ENCODE measurements around the gene PDSS2.

The PDSS2 gene

DNA sequence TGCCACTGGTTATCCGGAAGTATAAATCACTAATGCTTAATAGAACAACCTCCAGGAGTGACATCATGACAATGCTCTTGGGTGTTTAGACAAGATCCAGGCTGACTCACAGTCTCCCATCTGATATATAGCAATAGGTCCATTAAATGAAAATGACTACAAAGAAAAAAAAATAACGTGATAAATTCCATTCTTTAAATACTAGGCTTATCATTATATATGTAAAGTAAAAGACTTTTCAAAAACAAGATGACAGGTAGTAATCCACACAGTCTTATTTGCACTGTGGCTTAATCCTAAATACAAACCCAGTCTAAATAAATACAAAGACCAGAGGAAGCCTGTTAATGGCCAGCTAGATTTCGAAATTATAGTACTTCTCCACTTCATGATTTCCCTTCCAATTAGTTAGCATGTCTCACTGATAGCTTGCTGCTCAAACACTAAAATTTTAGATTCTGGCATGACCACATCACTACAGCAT is 195.0 kb downstream of the PDSS2 start:
- peak; percentile 78 for DNase-seq

DNA sequence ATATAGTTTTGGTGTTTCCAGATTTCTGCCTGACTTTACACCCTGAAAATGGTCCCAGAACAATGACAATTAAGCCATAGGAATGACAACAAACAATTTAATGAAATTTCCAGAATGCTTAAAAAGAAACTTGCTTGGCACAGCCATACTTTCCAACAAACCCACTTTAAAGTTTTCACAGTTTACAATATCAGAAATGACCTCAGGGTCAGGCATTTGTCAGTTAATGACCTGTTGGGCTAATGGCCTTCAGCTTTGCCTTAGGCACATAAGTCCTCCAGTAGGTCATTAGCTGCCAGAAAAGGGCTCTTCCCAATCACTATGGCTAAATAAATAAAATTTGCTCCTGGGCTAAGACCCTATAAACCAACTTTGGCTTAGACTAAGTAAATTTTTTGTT is 199.4 kb downstream of the PDSS2 start:
- DNase-seq, result no peak

DNA sequence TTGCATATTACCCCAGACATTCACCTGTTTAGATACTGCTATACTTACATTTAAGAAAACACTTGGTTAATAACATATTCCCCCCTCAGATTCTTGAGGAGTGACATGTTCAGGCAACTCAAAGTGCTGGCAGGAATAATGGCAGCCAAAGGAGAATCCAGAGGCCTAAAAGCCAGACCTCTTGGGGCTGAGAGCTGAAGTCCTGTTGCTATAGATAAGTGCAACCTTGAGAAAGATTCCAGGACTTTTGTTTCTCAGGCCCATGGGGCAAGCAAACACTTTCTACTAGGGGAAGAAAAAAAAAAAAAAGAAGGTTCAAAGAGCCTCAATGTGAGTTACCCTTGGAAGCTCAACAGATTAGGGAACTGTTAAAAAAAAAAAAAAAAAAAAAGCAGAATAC is 211.2 kb downstream of the PDSS2 start:
- DNase-seq, result no peak

DNA sequence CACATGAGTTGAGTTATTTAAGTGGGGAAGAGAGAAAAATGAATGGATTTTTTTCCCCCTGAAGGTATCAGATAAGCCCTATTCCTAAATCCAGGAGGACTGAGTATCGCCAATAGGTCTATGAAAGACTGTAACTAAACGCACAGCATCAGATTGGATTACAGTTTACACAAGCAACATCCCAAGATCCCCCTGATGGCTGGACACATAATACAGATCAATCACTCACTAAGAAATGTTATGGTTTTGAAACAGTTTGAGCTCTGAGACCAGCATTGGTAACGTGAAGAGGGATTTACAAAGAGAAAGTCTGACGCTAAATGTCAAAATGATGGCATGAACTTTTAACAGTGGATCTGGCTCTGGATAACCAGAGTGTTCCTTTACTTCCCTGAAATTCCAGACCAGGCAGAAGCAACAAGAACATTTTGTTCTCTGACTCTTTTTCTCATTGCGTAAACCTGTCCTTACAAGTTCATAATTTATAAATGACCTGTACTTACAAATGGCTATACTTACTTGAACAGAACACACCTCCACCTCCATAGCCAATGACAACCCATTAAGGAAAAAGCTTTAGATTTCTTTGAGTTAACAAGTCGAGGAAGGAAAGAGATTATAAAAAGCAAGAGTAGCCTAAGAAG is 212.3 kb downstream of the PDSS2 start:
- no peak for DNase-seq

DNA sequence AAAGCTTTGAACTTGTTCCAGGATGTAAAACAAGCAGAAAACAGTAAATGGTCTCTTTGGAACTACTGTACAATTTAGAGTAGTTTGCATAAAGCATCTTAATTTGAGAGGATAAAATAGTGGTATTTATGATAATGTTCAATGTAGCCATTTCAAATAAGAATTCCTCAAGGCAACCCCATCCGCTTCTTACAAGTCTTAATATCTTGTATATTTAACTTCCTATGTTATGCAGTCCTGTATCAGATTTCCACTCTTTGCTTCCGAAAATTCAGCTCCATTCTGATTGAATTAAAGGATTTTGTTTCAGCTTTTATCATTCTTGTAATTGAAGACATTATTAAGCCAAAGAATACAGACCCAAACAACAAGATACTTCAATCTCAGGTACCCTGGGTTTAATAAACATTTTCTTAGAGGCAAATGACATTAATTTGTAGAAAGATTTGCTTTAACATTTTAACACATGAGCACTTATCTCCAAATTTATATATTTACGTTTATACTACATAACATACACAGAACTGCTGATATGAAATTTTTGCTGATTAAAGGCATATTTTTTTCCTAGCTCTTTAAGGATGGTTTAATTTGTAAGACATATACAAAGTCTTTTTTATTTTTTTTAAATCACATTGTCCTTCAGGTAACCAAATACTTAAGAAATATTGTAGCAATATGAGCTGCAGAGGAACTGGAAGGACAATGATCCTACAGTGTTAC is 213.0 kb downstream of the PDSS2 start:
- DNase-seq, result no peak

DNA sequence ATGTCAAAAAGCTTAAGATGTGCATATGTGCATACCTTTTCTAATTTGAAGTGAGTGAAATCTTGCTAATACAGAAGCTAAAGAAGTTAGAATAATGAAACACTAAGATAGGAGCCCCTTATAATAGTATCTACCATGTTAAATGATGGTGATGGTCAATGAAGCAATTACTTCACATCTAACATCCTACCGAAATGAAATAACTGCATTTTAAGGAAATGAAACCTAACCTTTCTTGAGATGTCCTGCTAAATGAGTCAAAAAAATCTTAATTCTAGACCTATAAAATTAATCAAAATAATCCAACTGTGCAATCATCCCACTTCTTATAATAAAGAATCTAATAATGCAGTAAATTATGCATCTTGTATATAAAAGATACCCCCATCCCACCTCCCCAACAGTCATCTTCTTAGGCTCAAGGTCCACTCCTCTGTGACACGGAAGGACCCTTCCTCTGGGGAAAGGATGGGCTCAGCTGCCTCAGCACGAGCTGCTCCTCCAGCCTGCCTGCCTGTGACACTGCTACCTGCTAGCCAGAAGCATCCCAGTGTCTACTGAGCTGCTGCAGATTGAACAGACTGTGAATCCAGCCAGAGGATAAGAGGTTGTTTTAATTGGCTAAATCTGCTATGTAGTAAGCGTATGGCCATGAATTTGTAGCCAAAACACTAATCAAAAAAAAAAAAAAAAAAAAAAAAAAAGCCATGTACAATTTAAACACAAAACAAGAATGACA is 214.5 kb downstream of the PDSS2 start:
- DNase-seq, result no peak

DNA sequence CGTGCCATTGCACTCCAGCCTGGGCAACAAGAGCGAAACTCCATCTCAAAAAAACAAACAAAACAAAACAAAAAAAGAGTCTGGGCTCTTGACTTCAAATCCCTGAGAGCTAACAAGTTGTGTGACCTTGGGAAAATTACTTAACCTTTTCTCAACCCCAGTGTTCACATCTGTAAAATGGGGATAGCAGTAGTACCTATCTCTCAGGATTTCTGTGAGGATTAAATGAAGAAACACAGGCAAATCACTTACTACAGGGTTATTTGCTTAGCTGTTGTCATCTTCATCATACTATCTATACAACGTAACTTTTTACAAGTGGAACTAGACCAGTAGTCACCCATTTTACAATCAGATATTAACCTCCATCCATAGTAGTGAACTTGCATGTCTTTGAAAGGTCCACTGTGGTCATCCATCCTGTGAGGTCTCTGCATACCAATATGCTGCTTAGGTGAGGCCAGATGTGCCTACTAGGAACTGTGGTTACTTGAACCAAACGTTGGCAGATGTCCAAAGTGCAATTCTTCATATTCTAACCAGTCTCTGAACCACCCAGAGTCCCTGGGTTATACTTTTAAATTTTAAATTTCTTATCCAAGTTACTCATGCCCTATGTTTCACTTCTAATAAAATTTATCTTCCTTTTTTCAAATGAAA is 215.2 kb downstream of the PDSS2 start:
- DNase-seq, result peak; percentile 6

DNA sequence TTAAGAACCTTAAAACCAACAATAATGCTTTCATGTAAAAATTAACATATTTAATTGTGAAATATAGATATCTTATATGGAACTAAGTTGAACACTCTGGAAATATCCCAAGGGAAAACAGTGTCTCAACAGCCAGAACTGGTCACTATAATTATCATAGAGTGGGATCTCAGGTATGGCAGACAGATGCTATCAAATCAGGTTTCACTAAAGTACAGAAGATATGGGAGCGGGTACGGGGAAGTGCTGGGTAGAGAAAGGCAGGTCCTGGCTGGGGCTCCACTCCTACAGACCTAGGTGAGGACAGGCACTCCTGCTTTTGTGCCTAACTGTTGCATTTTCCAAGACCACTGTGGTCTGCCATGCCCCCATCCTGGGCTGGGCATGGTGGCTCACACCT is 215.9 kb downstream of the PDSS2 start:
- no peak for DNase-seq

DNA sequence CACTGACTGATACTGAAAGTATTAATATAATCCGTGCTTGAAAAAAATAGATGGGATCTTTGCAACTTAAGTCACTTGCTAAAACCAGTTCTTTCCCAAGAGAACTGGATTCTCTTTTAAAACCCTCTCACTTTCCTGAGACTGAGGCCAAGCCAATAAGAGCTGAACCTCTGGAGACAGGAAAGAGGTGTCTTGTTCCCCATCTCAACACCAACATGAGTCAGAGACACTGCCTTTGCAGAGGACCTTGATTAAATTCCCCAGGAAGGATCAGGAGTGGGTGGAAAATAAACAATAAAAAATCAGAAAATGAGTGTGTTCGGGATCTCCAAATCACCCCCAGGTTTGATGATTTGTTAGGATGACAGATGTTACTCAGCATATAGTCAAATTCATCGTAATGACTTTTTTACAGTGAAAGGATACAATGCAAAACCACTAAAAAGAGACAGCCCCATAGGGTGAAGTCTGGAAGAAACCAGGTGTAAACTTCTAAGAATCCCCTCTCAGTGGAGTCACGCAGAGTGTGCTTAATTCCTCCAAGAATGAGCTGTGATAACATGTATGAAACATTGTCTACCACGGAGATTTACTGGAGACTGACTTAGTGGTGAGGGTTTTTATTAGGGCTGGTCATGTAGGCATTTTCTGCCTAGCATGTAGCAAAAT is 221.2 kb downstream of the PDSS2 start:
- DNase-seq, result peak; percentile 31

DNA sequence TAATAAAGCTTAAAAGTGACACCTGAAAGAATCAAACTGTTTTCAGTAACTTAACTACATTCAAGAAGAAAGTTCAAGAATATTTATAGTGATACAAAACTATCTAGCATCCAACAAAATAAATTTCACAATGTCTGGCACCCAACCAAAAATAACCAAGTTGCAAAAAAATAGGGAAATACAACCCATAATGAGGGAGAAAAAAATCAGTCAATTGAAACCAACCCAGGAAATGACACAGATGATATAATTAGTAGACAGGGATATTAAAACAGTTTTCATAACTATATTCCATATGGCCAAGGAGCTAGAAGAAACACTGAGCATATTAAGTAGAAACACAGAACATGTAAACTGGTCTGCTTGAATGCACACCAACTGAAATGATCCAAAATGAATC is 223.9 kb downstream of the PDSS2 start:
- no peak for DNase-seq

DNA sequence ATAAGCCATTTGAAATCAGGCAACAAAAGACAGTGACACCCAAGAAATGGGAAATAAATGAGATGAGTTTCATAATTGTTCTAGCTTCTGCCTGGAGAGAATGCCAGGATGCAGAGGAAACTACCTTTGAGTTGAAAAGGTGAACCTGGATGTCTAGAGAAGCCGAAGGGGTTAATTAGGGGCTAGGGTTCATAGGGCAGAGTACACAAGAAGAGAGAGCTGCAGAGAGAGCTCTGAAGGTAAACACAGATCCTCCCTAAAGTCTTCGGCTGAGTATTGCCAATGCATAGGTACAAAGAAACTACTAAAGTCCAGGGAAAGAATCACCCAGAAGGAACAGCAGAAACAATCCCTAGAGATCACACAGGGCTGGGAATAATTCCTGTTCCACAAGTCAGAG is 224.4 kb downstream of the PDSS2 start:
- no peak for DNase-seq

DNA sequence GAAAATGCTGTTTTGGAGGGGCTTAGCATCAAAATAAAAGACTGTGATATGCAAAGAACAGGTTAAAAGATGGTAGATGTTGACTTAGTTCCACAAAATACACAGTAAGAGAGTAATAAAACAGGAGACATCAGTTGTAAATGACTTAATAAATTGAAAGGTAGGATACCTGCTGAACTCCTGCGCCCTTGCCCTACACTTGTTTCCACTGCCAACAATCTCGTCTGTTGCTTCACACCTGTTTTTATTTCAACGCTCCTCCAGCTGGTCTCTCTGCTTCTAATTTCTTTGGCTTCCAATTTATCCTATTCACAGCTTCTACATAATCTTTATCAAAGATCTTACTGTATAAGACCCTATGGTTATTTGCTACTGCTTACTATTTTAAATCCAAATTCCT is 228.1 kb downstream of the PDSS2 start:
- DNase-seq, result no peak

DNA sequence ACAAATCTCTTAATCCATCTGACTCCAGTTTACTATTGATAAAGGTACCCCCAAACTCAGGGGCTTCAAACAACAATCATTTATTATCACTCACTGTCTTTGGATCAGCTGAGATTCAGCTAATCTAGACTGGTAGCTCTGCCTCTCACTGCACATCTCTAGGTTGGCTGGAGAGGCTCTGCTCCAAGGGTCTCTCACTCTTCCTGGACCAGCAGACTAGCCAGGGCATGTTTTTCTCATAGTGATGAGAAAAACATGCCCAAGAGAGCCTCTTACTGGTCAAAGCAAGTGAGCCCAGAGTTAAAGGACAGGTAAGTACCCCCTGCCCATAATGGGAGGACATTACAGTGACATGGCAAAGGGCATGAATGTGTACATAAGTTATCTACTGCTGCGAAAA is 228.9 kb downstream of the PDSS2 start:
- no peak for DNase-seq

DNA sequence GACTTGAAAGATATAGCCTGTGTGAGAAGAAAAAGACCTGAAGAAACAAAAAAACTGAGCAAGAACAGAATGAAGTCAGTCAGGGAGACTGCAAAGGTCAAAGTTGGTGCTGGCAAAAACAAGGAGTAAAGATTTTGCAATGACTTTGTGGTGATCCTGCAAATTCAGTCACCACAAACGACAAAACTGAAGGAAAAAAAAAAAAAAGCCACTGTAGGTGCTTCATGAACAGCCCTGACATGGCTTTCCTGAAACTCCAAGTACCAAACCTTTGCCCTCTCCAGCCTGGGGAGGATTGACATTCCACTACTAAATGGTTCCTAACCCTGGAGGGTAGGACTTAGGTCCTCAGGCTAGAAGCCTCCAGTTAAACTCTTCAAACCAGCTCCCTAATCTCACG is 229.3 kb downstream of the PDSS2 start:
- no peak for DNase-seq

DNA sequence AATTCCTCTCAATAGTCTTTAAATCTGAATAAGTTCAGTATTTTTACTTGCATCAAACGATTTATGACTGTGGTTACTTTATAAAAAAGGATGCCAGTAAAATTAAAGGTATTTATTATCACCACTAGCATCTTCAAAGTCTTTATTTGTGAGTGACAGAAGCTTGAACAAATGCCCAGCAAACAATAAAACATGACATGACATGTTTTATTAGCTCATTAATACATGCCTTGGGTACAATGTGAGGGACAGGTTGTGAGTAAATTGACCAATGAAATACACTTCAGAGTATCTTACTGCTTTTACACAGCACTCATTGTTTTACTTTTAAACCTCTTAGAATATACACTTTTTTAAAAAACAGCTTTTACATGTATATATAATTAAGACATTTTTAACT is 230.6 kb downstream of the PDSS2 start:
- DNase-seq, result no peak

DNA sequence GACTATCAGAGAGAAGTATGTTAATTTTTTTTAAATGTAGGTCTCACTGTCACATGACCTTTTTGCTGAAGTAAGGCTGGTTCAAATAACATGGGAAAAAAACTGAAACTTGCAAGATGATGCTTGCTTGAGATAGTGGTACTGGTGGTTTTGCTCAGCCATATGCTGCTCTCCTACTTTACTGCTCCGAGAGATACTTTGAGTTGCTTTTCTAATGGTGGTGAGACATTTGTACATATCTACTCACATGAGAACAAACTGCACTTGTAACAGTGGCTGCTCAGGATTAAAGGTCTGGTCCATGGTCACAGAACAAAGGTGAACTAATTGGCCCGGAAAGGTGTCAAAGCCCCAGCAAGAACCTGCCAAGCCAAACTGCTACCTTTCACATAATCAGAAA is 237.8 kb downstream of the PDSS2 start:
- no peak for DNase-seq

DNA sequence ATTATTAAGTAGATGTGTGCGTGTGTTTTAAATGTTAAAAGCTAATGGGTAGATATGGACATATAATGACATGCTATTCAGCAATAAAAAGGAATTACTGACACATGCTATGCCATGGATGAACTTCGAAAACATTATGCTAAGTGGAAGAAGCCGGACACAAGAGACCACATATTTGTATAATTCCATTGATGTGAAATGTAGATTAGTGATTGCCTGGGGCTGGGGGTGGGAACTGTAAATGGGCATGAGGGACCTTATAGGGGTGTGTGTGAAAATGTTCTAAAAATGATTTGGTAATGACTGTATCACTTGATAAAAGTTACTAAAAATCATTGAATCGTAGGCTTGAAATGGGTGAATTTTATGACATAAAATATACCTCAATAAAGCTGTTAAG is 239.5 kb downstream of the PDSS2 start:
- no peak for DNase-seq

DNA sequence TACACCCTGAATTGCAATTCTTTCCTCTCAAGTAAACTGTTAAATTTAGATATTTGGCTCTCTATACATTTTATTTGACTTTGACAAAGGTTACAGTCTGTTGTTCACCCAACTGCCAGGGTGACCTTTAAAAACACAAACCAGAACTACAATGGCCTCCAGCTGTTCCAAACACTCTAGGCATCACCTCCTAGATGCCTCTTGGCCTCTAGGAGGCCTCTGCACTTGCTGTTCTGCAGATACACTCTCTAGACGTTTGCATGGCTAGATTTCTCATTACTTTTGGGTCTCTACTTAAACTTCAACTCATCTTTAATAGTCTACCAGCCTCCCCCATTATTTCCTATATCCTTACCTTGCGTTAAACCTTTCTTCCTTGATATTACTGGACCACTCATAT is 241.2 kb downstream of the PDSS2 start:
- DNase-seq, result no peak

DNA sequence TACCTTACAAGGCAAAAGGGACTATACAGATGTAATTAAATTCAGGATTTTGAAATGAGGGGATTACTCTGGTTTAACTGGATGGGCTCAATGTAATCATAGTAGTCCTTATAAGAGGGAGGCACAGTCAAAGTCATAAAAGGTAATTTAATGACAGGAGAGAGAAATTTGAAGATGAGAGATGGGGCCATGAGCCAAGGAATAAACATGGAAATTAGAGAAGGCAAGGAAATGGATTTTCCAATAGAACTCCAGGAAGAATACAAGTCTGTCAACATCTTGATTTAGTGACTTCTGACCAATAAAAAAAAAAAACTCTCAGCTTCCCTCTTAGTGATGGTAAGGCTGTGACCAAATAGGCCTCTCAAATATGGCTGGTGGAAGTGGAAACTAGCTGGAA is 242.1 kb downstream of the PDSS2 start:
- DNase-seq, result no peak

DNA sequence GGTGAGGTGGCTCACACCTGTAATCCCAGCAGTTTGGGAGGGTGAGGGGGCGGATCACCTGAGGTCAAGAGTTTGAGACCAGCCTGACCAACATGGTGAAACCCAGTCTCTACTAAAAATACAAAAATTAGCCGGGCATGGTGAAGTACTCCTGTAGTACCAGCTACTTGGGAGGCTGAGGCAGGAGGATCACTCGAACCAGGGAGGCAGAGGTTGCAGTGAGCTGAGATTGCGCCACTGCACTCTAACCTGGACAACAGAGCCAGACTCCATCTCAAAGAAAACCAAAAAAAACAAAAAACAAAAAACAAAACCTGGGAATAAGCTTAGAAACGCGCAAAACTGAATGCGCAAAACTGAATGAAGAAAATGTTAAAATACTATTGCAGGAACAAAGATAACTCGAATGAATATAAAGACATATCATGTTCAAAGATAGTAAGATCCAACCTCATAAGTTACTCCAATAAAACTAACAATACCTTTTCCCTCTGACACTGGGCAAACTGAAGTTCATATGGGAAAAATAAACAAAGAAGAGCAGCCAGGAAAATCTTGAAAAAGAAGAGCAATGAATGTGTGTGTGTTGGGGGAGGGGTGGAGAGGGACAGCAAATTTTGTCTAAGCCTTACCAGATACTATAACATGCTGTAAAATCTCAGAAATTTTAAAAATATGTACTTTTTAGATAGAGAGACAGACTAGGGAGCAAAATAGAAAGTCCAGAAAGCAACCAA is 243.0 kb downstream of the PDSS2 start:
- no peak for DNase-seq

DNA sequence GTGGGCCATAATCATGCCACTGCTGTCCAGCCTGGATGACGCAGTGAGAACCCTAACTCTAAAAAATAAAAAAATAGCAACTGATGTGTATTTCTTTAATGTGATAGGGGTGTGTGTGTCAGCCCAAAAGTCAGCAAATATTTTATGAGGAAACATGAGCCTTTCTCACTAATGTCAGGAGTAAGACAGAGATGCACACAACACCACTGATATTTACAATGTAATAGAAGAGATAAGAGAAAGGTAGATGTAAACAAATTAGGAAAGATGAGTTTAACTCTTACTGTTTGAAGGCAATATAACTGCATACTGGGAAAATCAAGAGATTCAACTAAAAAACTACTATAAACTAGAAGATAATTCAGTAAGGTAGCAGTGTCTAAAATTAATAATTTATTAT is 244.0 kb downstream of the PDSS2 start:
- no peak for DNase-seq

DNA sequence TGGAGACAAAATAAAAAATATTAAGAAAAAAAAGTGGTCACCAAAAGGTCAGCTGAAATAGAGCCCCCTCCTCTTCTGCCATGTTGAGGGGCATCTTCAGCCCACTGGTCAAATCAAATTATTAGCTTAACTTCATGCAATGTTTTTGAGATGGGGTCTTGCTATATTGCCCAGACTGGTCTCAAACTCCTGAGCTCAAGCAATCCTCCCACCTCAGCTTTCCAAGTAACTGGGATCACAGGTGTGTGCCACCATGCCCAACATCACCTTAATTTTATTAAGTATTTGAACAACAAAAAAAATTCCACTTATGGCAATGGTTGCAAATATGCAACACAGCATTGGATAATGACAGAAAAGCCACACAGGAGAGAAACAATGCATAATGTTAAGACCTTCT is 244.7 kb downstream of the PDSS2 start:
- no peak for DNase-seq
